Thoracic aorta (tissue), 2 donors: ENCODE measurements around the gene JMJD4. TPM values are rescaled to one million over a fixed set of nuclear protein-coding genes. Genes with fewer than 3 reads are reported as not detected.

ENCODE experiments used
- ATAC-seq: fragments of 150-250 bp; one replicate; pipeline ENCODE4 v1.8.0; 2017; ENCODE audit warnings: low read depth; ENCODE audit not compliant: insufficient number of reproducible peaks, low FRiP score
- DNase-seq: peaks from one replicate; pipeline ENCODE4 v3.0.0-alpha.2; 2020; ENCODE audit warnings: low spot score
- H3K27ac ChIP-seq, 2 donors: fragments of 200-600 bp; sonication (generic); 1 replicate in 1 of 2; 2 replicates in 1 of 2; pipeline ENCODE4 v1.5.1; 2016; ENCODE audit warnings: mild to moderate bottlenecking in 2 of 2, moderate library complexity in 2 of 2
- H3K27me3 ChIP-seq: fragments of 200-600 bp; sonication (generic); replicated peaks from 2 replicates; pipeline ENCODE4 v1.6.0; 2016; ENCODE audit warnings: mild to moderate bottlenecking; ENCODE audit not compliant: insufficient read depth
- H3K36me3 ChIP-seq: fragments of 200-600 bp; sonication (generic); one replicate; pipeline ENCODE4 v1.5.1; 2016
- H3K4me1 ChIP-seq, 2 donors: fragments of 200-600 bp; sonication (generic); 1 replicate in 1 of 2; 2 replicates in 1 of 2; pipeline versions ENCODE4 v1.5.1 to v1.6.0; 2016; ENCODE audit warnings: low read depth in 2 of 2, mild to moderate bottlenecking in 1 of 2; ENCODE audit not compliant: control insufficient read depth in 1 of 2
- H3K4me3 ChIP-seq: fragments of 200-600 bp; sonication (generic); 2 replicates; pipeline ENCODE4 v1.5.1; 2016; ENCODE audit warnings: mild to moderate bottlenecking
- H3K9me3 ChIP-seq: fragments of 200-600 bp; sonication (generic); 2 replicates; pipeline ENCODE4 v1.5.1; 2016
- total RNA-seq, 2 donors: library from RNA; depleted of rRNA; stranded (reverse); fragments of >200 nt; gene quantifications; one replicate each; pipeline versions ENCODE4 v1.1.0 to v1.2.3, GENCODE V29; 2016
- TF ChIP-seq, protein P1 (sequence below): fragments of 200-600 bp; sonication (generic); IDR thresholded peaks from one replicate; pipeline ENCODE4 v1.5.1; 2019; ENCODE audit warnings: antibody characterized with exemption

JMJD4 gene
- total RNA-seq, 2 donors from 2014 or later: 19.4 to 24.2 TPM

DNA sequence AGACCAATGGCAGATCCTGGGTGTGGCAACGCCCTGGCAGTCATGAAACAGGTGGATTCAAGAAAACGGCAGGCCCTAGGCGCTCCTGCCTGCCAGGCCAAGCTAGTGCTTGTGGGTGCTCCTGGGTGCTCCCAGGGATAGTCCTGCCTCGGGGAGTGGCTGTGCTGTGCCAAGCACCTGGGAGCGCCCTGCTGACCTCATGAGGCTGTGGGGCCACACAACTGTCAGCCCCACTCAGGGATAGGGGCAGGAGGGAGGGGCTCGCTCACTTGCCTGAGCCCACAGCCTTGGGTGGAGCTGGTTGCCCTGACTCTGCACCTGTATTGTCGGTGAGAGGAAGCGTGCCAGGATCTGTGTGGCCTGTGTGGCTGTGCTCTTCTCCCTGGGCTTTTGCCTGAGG is 9.6 kb upstream of the JMJD4 start:
- DNase-seq: no peak
- Histone ChIP-seq H3K4me1 (peaks cover 0 to 22% of the 10 kb centered on the region in 2 donors), H3K4me3 (no peak overlapping the region), H3K27ac (no peak overlapping the region), H3K27me3 (no peaks in the 10 kb centered on the region), H3K36me3 (peaks cover 8% of the 10 kb centered on the region), H3K9me3 (no peaks in the 10 kb centered on the region)
- TF ChIP-seq, protein P1, sequence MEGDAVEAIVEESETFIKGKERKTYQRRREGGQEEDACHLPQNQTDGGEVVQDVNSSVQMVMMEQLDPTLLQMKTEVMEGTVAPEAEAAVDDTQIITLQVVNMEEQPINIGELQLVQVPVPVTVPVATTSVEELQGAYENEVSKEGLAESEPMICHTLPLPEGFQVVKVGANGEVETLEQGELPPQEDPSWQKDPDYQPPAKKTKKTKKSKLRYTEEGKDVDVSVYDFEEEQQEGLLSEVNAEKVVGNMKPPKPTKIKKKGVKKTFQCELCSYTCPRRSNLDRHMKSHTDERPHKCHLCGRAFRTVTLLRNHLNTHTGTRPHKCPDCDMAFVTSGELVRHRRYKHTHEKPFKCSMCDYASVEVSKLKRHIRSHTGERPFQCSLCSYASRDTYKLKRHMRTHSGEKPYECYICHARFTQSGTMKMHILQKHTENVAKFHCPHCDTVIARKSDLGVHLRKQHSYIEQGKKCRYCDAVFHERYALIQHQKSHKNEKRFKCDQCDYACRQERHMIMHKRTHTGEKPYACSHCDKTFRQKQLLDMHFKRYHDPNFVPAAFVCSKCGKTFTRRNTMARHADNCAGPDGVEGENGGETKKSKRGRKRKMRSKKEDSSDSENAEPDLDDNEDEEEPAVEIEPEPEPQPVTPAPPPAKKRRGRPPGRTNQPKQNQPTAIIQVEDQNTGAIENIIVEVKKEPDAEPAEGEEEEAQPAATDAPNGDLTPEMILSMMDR: no peak
- no peak for ATAC-seq

DNA sequence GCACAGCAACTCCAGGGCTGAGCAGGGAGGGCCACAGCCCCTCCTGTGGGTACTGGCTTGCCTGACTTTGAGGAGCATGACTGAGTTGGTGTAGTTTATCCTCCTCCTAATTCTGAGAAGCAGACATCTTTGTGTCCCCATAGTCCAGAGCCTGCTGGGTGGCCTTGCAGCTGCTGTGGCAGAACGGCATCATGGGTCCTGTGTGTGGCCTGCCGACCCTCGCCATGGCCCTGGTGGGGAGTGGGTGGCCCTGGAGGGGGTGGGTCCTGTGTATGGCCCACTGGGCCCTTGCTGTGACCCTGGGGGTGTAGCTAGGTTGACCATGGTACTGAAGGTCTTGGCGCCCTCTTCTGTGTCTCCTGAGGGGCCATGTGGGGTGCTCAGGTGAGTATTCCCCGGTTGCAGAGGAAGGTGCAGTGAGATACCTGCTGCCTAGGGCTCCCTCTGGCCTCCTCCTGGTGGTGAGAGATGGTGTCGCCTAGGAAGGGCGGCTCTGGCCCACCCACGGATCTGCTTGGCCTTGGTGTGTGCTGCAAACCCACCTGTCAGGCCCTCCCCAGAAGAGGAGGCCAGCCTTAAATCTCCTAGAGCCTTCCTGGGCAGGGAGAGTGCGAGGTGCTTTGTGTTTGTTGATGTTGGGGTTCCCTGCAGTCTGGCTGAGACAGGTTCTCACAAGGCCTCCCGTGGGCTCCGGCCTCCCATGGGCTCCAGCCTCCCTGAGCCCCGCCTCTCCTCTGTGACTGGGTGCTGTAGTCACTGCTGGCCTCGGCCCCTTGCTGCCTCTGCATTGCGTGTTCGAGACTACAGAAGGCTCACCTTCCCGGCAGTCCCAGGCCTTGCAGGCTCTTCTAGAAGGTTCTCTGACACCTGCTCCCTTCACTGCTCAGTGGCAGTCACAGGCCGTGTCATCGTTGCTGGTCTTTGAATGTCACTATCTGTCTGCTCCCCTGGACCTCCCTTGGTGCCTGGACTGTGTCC is 7.9 kb upstream of the JMJD4 start:
- Histone ChIP-seq H3K36me3 (peaks cover 3% of the 10 kb centered on the region), H3K4me1 (peaks cover 0 to 7% of the 10 kb centered on the region in 2 donors), H3K27ac (no peak overlapping the region), H3K27me3 (no peaks in the 10 kb centered on the region), H3K9me3 (no peaks in the 10 kb centered on the region), H3K4me3 (no peak overlapping the region)
- TF ChIP-seq, protein P1: no peak
- ATAC-seq: no peak
- DNase-seq: no peak

DNA sequence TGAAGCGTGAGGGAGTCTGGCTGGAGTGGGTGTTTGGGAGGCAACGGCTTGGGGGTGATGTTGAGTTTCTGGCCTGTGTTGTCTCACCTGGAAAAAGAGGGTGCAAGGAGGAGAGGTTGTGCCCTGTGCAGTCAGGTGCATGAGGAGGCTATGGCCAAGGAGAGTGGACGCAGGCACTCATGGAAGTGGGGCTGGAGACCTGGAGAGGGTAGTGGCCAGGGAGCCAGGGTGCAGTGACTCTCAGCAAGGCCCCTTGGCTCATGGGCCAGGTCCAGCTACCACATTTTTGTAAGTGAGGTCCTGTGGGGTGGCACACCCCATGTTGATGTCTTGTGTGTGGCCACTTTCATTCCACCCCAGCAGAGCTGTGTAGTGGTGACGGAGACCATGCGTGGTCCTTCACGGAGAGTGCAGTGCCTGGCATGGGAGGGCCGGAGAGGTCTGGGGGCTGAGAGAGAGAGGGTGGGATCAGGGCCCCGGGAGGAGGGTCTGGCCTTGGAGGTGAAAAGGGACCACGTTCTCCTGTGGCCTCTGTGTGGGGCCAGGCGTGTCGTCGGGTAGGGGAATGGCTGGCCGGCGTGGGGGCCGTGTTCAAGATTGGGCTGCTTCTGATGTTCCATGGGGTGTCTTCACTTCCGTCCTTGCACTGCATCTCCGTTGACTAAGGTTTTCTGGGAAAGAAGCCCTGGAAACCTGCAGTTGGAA is 6.2 kb upstream of the JMJD4 start:
- ATAC-seq (no peak), DNase-seq (no peak)
- Histone ChIP-seq H3K9me3 (no peaks in the 10 kb centered on the region), H3K36me3 (no peaks in the 10 kb centered on the region), H3K4me3 (no peak overlapping the region), H3K27ac (no peak overlapping the region), H3K27me3 (no peaks in the 10 kb centered on the region), H3K4me1 (peaks cover 0 to 8% of the 10 kb centered on the region in 2 donors)
- TF ChIP-seq, protein P1: no peak

DNA sequence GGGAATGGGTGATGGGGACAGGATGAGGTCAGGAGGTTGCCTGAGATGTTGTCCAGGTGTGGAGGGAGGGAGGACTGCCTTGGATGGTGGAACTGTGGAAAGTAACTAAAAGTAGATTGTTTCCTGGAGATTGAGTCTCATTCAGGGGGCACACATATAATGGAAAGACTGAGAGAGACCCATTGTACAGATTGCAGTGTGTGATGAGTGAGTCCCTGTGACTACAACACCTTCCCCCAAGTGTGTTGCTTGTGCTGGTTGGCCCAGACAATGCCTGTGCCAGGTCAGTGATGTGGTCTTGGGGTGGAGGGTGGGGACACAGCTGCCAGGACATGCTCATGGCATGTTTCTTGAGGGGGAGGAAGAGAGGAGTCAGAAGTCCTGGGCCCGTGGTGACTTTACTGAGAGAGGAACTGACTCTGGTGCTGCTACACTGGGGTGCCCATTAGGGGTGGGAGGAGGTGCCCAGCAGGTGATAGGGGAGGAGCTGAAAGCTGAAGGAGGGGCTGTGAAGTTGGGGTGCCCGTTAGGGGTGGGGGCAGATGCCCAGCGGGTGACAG is 5.4 kb upstream of the JMJD4 start:
- no peak for DNase-seq
- H3K4me1 ChIP-seq: peaks cover 5 to 14% of the 10 kb centered on the region in 2 donors
- no peak overlapping the region for H3K4me3 ChIP-seq
- TF ChIP-seq, protein P1: no peak
- no peak overlapping the region for H3K27ac ChIP-seq
- no peak for ATAC-seq
- no peaks in the 10 kb centered on the region for H3K27me3 ChIP-seq
- H3K9me3 ChIP-seq: no peaks in the 10 kb centered on the region
- no peaks in the 10 kb centered on the region for H3K36me3 ChIP-seq

DNA sequence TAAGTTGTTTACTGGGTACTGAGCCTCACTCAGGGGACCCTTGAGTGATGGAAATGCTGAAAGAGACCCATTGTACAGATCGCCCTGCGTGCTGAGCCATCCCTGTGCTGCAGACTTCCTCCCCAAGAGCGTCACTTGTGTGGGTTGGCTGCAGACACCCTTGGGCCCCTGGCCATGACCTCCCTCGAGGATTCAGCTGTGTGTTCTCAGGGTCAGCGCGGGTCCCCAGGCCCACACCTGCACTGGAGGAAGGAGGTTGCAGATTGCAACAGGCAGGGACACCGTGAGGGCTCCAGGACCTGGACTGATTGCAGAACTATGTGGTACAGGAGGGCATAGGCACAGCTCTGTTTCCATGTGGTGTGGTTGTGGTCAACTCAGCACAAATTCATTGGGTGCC is 4.5 kb upstream of the JMJD4 start:
- DNase-seq: no peak
- Histone ChIP-seq H3K27ac (no peak overlapping the region), H3K4me3 (no peak overlapping the region), H3K4me1 (peaks cover 5 to 16% of the 10 kb centered on the region in 2 donors), H3K9me3 (no peaks in the 10 kb centered on the region), H3K27me3 (no peaks in the 10 kb centered on the region), H3K36me3 (no peaks in the 10 kb centered on the region)
- no peak for ATAC-seq
- TF ChIP-seq, protein P1: no peak
